Measurements from ENCODE around the gene CABP4. TPM values are rescaled to one million over a fixed set of nuclear protein-coding genes. Genes with fewer than 3 reads are reported as not detected.

The CABP4 gene
- total RNA-seq, 1 experiment from 2014 or later, result not detected

GRCh38 chr11:67504005-67504949 is 49.1 kb downstream of the CABP4 start (continued):
- TF ChIP-seq ELF1 (IDR thresholded peaks at IDR 0.05; ENCODE audit: borderline replicate concordance, low read depth), result no peak
- no peak for TF ChIP-seq ZFX (IDR thresholded peaks at IDR 0.05)

GRCh38 chr11:67504950-67505581 is 49.9 kb downstream of the CABP4 start, which contains the start of gene PITPNM1:
Gene PITPNM1, minus strand, starts transcription at chr11:67505363. Its CDS starts 1,183 bp downstream, at chr11:67504180.
- Histone ChIP-seq H3K27ac (ENCODE audit: low read depth, low read length) (peak within 1 kb of the TSS; percentile 93), H3K9me2 (ENCODE audit: insufficient read depth) (no peaks in the 10 kb centered on the region), H3K9ac (ENCODE audit: low read length) (peak within 1 kb of the TSS; percentile 95), H3K27me3 (ENCODE audit: insufficient read depth, low read length) (no peaks in the 10 kb centered on the region), H4K20me1 (ENCODE audit: insufficient read depth) (no peaks in the 10 kb centered on the region), H3K79me2 (ENCODE audit: insufficient read depth, low read length) (peaks cover 29% of the 10 kb centered on the region), H3K4me2 (ENCODE audit: low read length) (peak within 1 kb of the TSS; percentile 88), H3K9me3 (ENCODE audit: control insufficient read depth in 1 of 2, insufficient read depth in 1 of 2, low read depth in 1 of 2, low read length in 2 of 2) (no peaks in the 10 kb centered on the region), H3K4me1 (ENCODE audit: control insufficient read depth in 1 of 2, insufficient read depth in 2 of 2, low read length in 2 of 2) (peaks cover 31 to 43% of the 10 kb centered on the region in 2 experiments), H2AFZ (ENCODE audit: low read depth, low read length, poor library complexity, severe bottlenecking) (no peak within 1 kb of the TSS), H3K4me3 (replicated peaks in 1 of 2; ENCODE audit: low read depth in 1 of 2, low read length in 2 of 2) (peak within 1 kb of the TSS; percentile 91 to 98), H3K36me3 (ENCODE audit: control insufficient read depth in 1 of 2, insufficient read depth in 2 of 2, low read length in 2 of 2) (peaks cover 8 to 10% of the 10 kb centered on the region in 2 experiments; a peak in 3 of 4 replicates)
- ChIA-PET RAD21 (ENCODE audit: low non-redundant PET in 1 of 2, low total read pairs in 2 of 2, uncharacterized antibody in 2 of 2, unreplicated experiment in 2 of 2) (interaction anchor here in 1 of 2 experiments (0.6 kb wide), 1 partner anchor 78 kb away, joined by 4 read pairs; the partner anchor contains the start of gene GSTP1), CTCF (interaction anchor here (1.2 to 2.4 kb wide), 2 partner anchors 84 to 104 kb away, joined by 3 to 11 read pairs; partner anchors contain the start of gene PPP1CA), POLR2A (no interaction called here)
- TF ChIP-seq POLR2AphosphoS5 (IDR thresholded peaks at IDR 0.05; ENCODE audit: low read depth, low read length) (peak; percentile 75), CTCF (IDR thresholded peaks at IDR 0.05 in 2 of 3, conservative IDR thresholded peaks at IDR 0.05 in 1 of 3; ENCODE audit: borderline replicate concordance in 1 of 3, insufficient read depth in 1 of 3, low read depth in 2 of 3, low read length in 2 of 3) (no peak), ZFX (IDR thresholded peaks at IDR 0.05) (peak; percentile 56)
- ATAC-seq, result peak; percentile 23
- no peak for DNase-seq (ENCODE audit: low read depth, low spot score)
- intact Hi-C loops (cut with micrococcal nuclease), result loop anchor here (5.0 kb wide), 1 partner anchor 78 kb away; the partner anchor contains the start of gene RPS6KB2
- BruUV-seq (replicated peaks), result no TSS peak

Measured in HCT116 (cell line).